HFF-Myc (cell line): ENCODE results near the gene B3GNT4.

Source experiments
- DNase-seq: peaks from one replicate; pipeline ENCODE4 v3.0.0-alpha.2; 2011; ENCODE audit warnings: low read depth; ENCODE audit errors: extremely low read depth
- H3K4me3 ChIP-seq: replicated peaks from 2 replicates; pipeline ENCODE4 v1.5.1; 2011; ENCODE audit warnings: low read depth, mild to moderate bottlenecking, control low read depth, low read length
- TF ChIP-seq, protein P1 (sequence below): IDR thresholded peaks from 2 replicates; pipeline ENCODE4 v1.5.1; 2012; ENCODE audit warnings: mild to moderate bottlenecking, low read depth, low read length, control low read depth; ENCODE audit errors: missing control alignments

The B3GNT4 gene

DNA sequence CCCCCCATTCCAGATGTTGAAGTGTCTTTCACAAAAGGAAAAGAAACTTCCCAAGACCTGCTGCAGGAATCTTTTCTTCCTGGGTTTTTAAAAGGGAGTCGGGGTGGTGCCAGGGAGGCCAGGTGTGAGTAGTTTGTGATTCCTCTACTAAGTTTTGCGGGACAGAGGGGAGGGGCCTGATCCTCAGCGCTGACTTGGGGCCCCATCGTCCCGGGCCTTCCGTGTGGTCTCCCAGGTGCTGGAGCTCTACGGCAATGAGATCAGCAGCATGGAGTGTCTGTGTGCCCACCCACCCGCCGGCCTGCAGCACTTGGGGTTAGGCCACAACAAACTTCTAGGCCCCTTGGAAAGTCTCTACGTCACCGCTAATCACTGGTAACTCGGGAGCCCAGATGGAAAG, 16.0 kb upstream of the B3GNT4 start:
- no peak for DNase-seq
- H3K4me3 ChIP-seq, result no peak overlapping the region
- TF ChIP-seq, protein P1, sequence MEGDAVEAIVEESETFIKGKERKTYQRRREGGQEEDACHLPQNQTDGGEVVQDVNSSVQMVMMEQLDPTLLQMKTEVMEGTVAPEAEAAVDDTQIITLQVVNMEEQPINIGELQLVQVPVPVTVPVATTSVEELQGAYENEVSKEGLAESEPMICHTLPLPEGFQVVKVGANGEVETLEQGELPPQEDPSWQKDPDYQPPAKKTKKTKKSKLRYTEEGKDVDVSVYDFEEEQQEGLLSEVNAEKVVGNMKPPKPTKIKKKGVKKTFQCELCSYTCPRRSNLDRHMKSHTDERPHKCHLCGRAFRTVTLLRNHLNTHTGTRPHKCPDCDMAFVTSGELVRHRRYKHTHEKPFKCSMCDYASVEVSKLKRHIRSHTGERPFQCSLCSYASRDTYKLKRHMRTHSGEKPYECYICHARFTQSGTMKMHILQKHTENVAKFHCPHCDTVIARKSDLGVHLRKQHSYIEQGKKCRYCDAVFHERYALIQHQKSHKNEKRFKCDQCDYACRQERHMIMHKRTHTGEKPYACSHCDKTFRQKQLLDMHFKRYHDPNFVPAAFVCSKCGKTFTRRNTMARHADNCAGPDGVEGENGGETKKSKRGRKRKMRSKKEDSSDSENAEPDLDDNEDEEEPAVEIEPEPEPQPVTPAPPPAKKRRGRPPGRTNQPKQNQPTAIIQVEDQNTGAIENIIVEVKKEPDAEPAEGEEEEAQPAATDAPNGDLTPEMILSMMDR, result no peak

DNA sequence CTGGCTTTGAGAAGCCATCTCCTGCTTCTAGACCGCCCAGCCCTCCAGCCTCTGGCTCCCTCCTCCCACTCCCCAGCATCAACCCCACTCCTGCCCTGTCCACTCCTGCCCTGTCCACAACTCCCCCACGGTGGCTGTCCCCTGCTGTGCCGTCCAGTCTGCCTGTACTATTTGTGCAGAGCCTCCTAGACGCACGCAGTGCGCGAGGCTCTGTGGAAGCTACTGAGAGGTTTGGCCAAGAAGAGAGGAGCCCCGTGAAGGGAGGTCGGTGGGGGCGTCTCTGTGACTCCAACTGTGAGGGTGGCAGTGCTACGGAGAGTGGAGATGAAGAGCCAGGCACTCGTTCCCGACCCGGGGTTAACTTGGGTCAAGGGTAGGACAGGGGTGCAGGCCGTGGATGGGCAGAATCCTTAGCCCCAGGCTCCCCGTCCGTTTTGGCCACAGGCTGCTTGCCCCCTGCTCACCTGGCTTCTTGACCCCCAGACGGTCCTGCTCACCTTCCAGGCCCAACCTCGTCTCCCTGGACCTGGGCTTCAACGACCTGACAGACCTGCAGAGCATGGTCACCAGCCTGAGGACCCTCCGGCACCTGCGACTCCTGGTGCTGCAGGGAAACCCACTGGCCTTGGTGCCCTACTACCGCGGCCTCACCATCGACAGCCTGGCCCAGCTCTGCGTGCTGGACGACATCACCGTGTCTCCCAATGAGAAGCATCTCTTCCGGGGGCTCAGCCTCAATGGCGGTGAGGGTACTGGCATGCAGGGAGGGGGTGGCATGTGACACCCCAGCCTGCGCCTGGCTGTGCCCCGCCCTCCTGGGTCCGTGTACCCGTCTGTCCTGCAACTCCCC, 13.7 kb upstream of the B3GNT4 start:
- no peak for DNase-seq
- H3K4me3 ChIP-seq, result no peak overlapping the region
- TF ChIP-seq, protein P1, result no peak

DNA sequence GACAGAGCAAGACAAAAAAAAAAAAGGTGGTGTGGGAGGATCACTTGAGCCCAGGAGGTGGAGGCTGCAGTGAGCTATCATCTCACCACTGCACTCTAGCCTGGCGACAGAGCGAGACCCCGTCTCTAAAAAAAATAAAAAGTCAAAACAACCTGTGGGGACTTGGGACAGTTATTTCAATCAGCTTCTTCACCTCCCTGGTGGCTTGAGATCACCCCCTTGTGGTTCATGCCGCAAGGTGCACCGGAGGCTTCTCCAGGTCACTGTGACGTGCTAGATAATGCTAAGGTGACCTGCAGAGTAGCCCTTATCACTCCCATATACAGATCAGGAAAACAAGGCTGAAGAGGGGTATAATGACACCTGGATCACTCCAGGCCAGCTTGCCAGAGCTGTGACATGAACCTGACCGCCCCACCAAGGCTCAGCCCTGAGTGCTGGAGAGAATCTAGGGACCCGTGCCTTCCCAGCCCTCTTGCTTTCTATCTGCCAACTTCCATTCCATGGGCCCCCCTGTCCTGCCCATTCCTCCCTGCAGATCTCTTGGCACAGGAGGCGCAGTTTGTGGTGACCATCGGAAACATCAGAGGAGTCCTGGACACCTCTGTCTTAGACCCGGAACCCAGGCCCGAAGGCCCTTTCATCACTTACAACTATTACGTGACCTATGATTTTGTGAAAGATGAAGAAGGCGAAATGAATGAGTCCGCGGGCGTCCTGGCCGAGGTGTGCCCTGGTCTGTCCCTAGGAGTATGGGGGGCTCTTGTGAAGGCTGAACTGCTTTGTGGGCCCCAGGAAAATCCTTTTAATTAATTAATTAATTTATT, 12.5 kb upstream of the B3GNT4 start:
- TF ChIP-seq, protein P1, result peak; percentile 89
- H3K4me3 ChIP-seq, result no peak overlapping the region
- no peak for DNase-seq

DNA sequence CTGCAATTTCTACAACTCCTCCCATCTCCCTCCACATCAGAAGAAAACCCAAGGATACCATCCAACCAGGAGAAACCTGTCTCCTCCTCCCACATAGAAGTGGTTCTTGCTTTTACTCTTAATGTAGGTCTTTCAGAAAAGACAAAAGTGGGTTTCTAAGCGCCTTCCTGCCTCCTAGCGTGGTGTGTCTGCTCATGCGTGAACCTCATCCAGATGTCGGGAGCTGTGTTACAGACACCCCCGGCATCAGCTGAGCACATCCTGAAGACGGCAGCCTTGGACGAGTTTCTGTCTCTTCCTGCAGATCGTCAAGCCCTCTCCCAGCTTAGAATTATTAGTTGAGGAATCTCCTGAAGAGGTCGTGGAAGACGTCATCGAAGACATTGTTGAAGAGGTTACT, 11.1 kb upstream of the B3GNT4 start:
- TF ChIP-seq, protein P1, result no peak
- no peak for DNase-seq
- H3K4me3 ChIP-seq, result no peak overlapping the region

DNA sequence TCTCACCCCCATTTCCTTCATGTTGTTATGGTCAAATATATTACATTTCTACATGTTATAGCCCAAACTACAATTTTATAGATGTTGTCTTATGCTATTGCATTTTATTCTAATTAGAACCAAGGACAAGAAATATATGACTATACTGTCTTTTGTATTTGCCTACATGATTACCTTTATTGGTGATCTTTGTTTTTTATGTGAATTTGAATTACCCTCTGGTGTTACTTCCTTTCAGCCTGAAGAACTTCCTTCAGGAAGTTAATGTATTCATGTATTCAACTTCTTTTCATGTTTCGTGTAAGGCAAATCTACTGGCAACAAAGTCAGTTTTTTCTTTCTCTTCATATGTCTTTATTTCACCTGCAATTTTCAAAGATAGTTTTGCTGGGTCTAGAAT, 8.7 kb upstream of the B3GNT4 start:
- no peak for DNase-seq
- TF ChIP-seq, protein P1, result no peak
- no peak overlapping the region for H3K4me3 ChIP-seq

DNA sequence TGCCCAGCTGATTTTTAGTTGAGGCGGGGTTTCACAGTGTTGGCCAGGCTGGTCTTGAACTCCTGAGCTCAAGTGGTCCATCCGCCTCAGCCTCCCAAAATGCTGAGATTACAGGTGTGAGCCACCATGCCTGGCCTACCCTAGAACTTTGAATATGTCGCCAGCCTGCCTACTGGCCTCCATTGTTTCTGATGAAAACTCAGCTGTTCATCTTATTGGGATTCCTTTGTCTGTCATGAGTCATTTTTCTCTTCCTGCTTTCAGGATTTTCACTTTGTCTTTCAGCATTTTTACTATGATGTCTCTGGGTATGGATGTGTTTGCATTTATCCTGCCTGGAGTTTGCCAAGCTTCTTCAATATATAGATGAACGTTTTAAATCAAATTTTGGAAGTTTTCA, 8.1 kb upstream of the B3GNT4 start:
- no peak overlapping the region for H3K4me3 ChIP-seq
- no peak for DNase-seq
- TF ChIP-seq, protein P1, result no peak
